Mammary epithelial cell (primary cell): ENCODE results near the gene LIFR.

Source experiments
- CTCF ChIP-seq, 2 donors: IDR thresholded peaks in 1 of 2; conservative IDR thresholded peaks in 1 of 2; 2 replicates each; pipeline ENCODE4 v1.5.1; 2011 to 2012; ENCODE audit warnings: inconsistent platforms in 2 of 2, low read length in 2 of 2, mild to moderate bottlenecking in 2 of 2, control low read depth in 1 of 2, low read depth in 1 of 2; ENCODE audit not compliant: insufficient read depth in 1 of 2; ENCODE audit errors: extremely low read depth in 1 of 2
- EZH2 ChIP-seq: IDR thresholded peaks from 2 replicates; pipeline ENCODE4 v1.6.1; 2012; ENCODE audit warnings: low read length, inconsistent platforms, borderline replicate concordance

- no peak for TF ChIP-seq CTCF (conservative IDR thresholded peaks at IDR 0.05 in 1 of 2, IDR thresholded peaks at IDR 0.05 in 1 of 2; ENCODE audit: extremely low read depth in 1 of 2, insufficient read depth in 1 of 2, low read depth in 1 of 2, low read length in 2 of 2)
- TF ChIP-seq EZH2: no peak
Measured at GRCh38 chr5:38426490-38426889, 130.0 kb downstream of the LIFR start.
